ENCODE measurements around the gene IMPACT. TPM values are rescaled to one million over a fixed set of nuclear protein-coding genes. Genes with fewer than 3 reads are reported as not detected.

The IMPACT gene
- total and polyA plus RNA-seq, 2 donors (not counting 1 experiment from before 2014, with no cell fraction given), result 5.0 to 11.1 TPM

DNA sequence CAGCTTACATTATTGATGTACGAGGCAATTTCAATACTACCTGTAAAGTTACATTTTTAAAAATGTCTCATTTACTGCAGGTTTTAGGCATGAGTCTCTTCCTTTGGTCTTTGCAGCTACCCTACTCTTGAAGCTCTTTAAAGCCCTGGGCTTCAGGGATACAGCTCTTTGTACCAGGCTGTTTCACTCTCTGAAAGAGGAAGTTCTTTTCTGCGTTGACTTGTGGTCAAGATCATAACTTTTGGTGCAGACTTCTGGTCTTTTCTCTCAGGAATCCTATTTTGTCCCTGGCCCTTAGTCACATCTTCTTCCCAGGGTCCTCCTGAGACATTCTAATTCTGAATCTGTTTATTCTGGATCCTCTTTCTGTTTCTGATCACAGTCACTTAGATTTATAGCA, 17.4 kb downstream of the IMPACT start:
- DNase-seq (peak; percentile 12), ATAC-seq (ENCODE audit: low read depth) (no peak)
- H3K9ac ChIP-seq (ENCODE audit: low read length), result no peak overlapping the region
- no peaks in the 10 kb centered on the region for H3K9me3 ChIP-seq (ENCODE audit: control extremely low read depth in 1 of 3, control insufficient read depth in 2 of 3, insufficient read depth in 1 of 3, low read length in 2 of 3)
- H3K4me1 Mint-ChIP-seq, result peaks cover 8% of the 10 kb centered on the region
- H3K4me3 ChIP-seq (ENCODE audit: control extremely low read depth in 1 of 5, extremely low read depth in 1 of 5, insufficient read depth in 1 of 5, low read depth in 2 of 5, low read length in 4 of 5), result no peak overlapping the region
- ChIA-PET CTCF (interaction anchor here (1.3 to 1.6 kb wide), 2 partner anchors 10 to 44 kb away, joined by 3 to 4 read pairs; no protein-coding TSS in a partner anchor), POLR2A (no interaction called here)
- H3K27me3 ChIP-seq (replicated peaks in 1 of 4; ENCODE audit: control extremely low read depth in 1 of 4, control insufficient read depth in 3 of 4, insufficient read depth in 4 of 4, low read length in 3 of 4), result no peaks in the 10 kb centered on the region
- WGBS (ENCODE audit: insufficient coverage), result 0% methylated on average over 1 of the region's 2 CpGs
- H3K79me2 ChIP-seq (ENCODE audit: control insufficient read depth, insufficient read depth, low read length), result no peaks in the 10 kb centered on the region
- intact Hi-C loops (cut with micrococcal nuclease), result no loop called here
- H3K4me1 ChIP-seq (ENCODE audit: control insufficient read depth in 2 of 2, insufficient read depth in 2 of 2, low read length in 2 of 2), result peaks cover 4 to 6% of the 10 kb centered on the region in 2 donors
- no peaks in the 10 kb centered on the region for H3K9me3 Mint-ChIP-seq (ENCODE audit: insufficient read depth)
- no peak overlapping the region for H2AFZ ChIP-seq (ENCODE audit: insufficient read depth, low read depth, low read length, poor library complexity, severe bottlenecking)
- H3K27ac Mint-ChIP-seq, result no peak overlapping the region
- no peaks in the 10 kb centered on the region for H4K20me1 ChIP-seq (ENCODE audit: control insufficient read depth, insufficient read depth, low read length, poor library complexity, severe bottlenecking)
- H3K27me3 Mint-ChIP-seq, result no peaks in the 10 kb centered on the region
- TF ChIP-seq CTCF (IDR thresholded peaks at IDR 0.05) (no peak), EZH2 (IDR thresholded peaks at IDR 0.05; ENCODE audit: borderline replicate concordance, insufficient read depth, low read depth, low read length, poor library complexity, severe bottlenecking) (no peak)
- peak overlapping the region in 1 of 2 donors; percentile 39 for H3K27ac ChIP-seq (ENCODE audit: low read length in 2 of 2)
- peaks cover 4 to 23% of the 10 kb centered on the region in 2 experiments for H3K36me3 ChIP-seq (replicated peaks in 1 of 2; ENCODE audit: control extremely low read depth in 1 of 2, control insufficient read depth in 1 of 2, extremely low read depth in 1 of 2, insufficient read depth in 2 of 2, low read length in 1 of 2)
- H3K4me3 Mint-ChIP-seq, result no peak overlapping the region
- H3K4me2 ChIP-seq (replicated peaks; ENCODE audit: low read depth, low read length, poor library complexity, severe bottlenecking), result no peak overlapping the region

- Histone ChIP-seq H3K36me3 (replicated peaks in 1 of 2; ENCODE audit: control extremely low read depth in 1 of 2, control insufficient read depth in 1 of 2, extremely low read depth in 1 of 2, insufficient read depth in 2 of 2, low read length in 1 of 2) (peaks cover 8 to 35% of the 10 kb centered on the region in 2 experiments), H3K79me2 (ENCODE audit: control insufficient read depth, insufficient read depth, low read length) (no peaks in the 10 kb centered on the region), H3K27ac (ENCODE audit: low read length in 2 of 2) (no peak overlapping the region), H3K9me3 (ENCODE audit: control extremely low read depth in 1 of 3, control insufficient read depth in 2 of 3, insufficient read depth in 1 of 3, low read length in 2 of 3) (no peaks in the 10 kb centered on the region), H4K20me1 (ENCODE audit: control insufficient read depth, insufficient read depth, low read length, poor library complexity, severe bottlenecking) (no peaks in the 10 kb centered on the region), H3K4me2 (replicated peaks; ENCODE audit: low read depth, low read length, poor library complexity, severe bottlenecking) (no peak overlapping the region), H3K27me3 (replicated peaks in 1 of 4; ENCODE audit: control extremely low read depth in 1 of 4, control insufficient read depth in 3 of 4, insufficient read depth in 4 of 4, low read length in 3 of 4) (no peaks in the 10 kb centered on the region), H3K9ac (ENCODE audit: low read length) (no peak overlapping the region), H2AFZ (ENCODE audit: insufficient read depth, low read depth, low read length, poor library complexity, severe bottlenecking) (no peak overlapping the region), H3K4me1 (ENCODE audit: control insufficient read depth in 2 of 2, insufficient read depth in 2 of 2, low read length in 2 of 2) (peaks cover 4 to 6% of the 10 kb centered on the region in 2 donors), H3K4me3 (ENCODE audit: control extremely low read depth in 1 of 5, extremely low read depth in 1 of 5, insufficient read depth in 1 of 5, low read depth in 2 of 5, low read length in 4 of 5) (no peak overlapping the region)
- Mint-ChIP-seq H3K4me3 (no peak overlapping the region), H3K27ac (no peak overlapping the region), H3K27me3 (no peaks in the 10 kb centered on the region), H3K4me1 (peaks cover 8% of the 10 kb centered on the region), H3K9me3 (ENCODE audit: insufficient read depth) (no peaks in the 10 kb centered on the region)
- DNase-seq (no peak), ATAC-seq (ENCODE audit: low read depth) (no peak)
- TF ChIP-seq EZH2 (IDR thresholded peaks at IDR 0.05; ENCODE audit: borderline replicate concordance, insufficient read depth, low read depth, low read length, poor library complexity, severe bottlenecking) (no peak), CTCF (IDR thresholded peaks at IDR 0.05) (no peak)
- POLR2A ChIA-PET, result no interaction called here
- CTCF ChIA-PET, result interaction anchor here (0.7 kb wide), 1 partner anchor 43 kb away, joined by 3 read pairs; no protein-coding TSS in a partner anchor
- WGBS (ENCODE audit: insufficient coverage), result no CpG with 5 or more reads among the region's 1 CpG
- intact Hi-C loops (cut with micrococcal nuclease), result no loop called here
These were observed 20.0 kb downstream of the IMPACT start for GRCh38 chr18:24446453-24446852.
